Tibial nerve (tissue), 3 donors: ENCODE data around the gene PIP5K1C.

Source experiments
- CTCF ChIP-seq, 5 experiments: fragments of 200-600 bp in 3 of 5; fragments of 450-650 bp in 2 of 5; sonication (generic) in 3 of 5; IDR thresholded peaks; one replicate each; pipeline ENCODE4 v1.5.1; 2016 to 2019; ENCODE audit warnings: antibody characterized with exemption in 5 of 5, mild to moderate bottlenecking in 3 of 5, moderate library complexity in 2 of 5
- POLR2A ChIP-seq, 2 donors: fragments of 450-650 bp; IDR thresholded peaks; one replicate each; pipeline ENCODE4 v1.6.1; 2017; ENCODE audit warnings: antibody characterized with exemption in 2 of 2, mild to moderate bottlenecking in 2 of 2, moderate library complexity in 2 of 2

- TF ChIP-seq CTCF (IDR thresholded peaks at IDR 0.05) (no peak), POLR2A (IDR thresholded peaks at IDR 0.05) (no peak)
Measured at GRCh38 chr19:3642987-3643673, 57.1 kb downstream of the PIP5K1C start.
